ACC112 (cell line): ENCODE data around the gene SERPINH1.

ENCODE experiments used
- H2AFZ ChIP-seq: fragments of 200-600 bp; sonication (generic); one replicate; pipeline ENCODE4 v1.6.0; 2017; ENCODE audit warnings: antibody characterized with exemption, low read length; ENCODE audit not compliant: unreplicated experiment
- H3K27ac ChIP-seq: fragments of 200-600 bp; sonication (generic); 2 replicates; pipeline ENCODE4 v1.5.1; 2014; ENCODE audit warnings: low read depth, mild to moderate bottlenecking, antibody characterized with exemption, low read length, moderate library complexity
- H3K27me3 ChIP-seq: fragments of 200-600 bp; sonication (generic); 2 replicates; pipeline ENCODE4 v1.6.1; 2014; ENCODE audit warnings: mild to moderate bottlenecking, antibody characterized with exemption, low read length, moderate library complexity, mixed read lengths; ENCODE audit not compliant: insufficient read depth
- H3K36me3 ChIP-seq: fragments of 200-600 bp; sonication (generic); 2 replicates; pipeline ENCODE4 v1.6.1; 2016; ENCODE audit warnings: mild to moderate bottlenecking, antibody characterized with exemption, low read length, moderate library complexity, mixed read lengths; ENCODE audit not compliant: insufficient read depth
- H3K4me1 ChIP-seq: fragments of 200-600 bp; sonication (generic); one replicate; pipeline ENCODE4 v1.6.1; 2016; ENCODE audit warnings: low read length, mixed read lengths; ENCODE audit not compliant: insufficient read depth, unreplicated experiment, control insufficient read depth
- H3K4me3 ChIP-seq: fragments of 200-600 bp; sonication (generic); 2 replicates; pipeline ENCODE4 v1.5.1; 2014; ENCODE audit warnings: mild to moderate bottlenecking, low read depth, low read length
- H3K79me2 ChIP-seq: fragments of 200-600 bp; sonication (generic); one replicate; pipeline ENCODE4 v1.6.0; 2016; ENCODE audit warnings: low read length; ENCODE audit not compliant: control insufficient read depth, unreplicated experiment, insufficient read depth

Gene SERPINH1

GRCh38 chr11:75589933-75590332 lies 27.9 kb downstream of the SERPINH1 start:
- H2AFZ ChIP-seq: no peak overlapping the region
- no peaks in the 10 kb centered on the region for H3K79me2 ChIP-seq

DNA sequence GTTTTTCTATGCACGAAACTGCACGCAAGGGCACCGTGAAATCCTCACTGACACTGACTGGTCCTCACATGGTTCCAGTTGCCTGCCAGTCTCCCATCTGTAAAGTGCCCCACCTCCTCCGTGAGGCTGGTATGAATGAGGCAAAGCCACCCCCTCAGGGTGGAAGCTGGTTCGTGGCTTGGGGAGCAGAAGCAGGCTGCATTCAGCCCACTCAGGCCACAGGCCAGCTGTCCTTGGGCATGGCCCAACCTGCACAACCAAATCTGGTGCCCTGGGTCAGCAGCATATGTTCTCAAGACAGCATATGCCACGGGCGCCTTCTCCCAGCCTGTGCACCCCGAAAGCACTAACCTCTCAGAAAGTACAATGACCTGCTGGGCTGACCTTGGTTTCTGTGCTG lies 29.3 kb downstream of the SERPINH1 start:
- Histone ChIP-seq H3K4me3 (no peak overlapping the region), H3K79me2 (no peaks in the 10 kb centered on the region), H3K27me3 (no peaks in the 10 kb centered on the region), H3K4me1 (no peaks in the 10 kb centered on the region), H3K36me3 (no peaks in the 10 kb centered on the region), H2AFZ (no peak overlapping the region), H3K27ac (no peak overlapping the region)

More at GRCh38 chr11:75589933-75590332, 27.9 kb downstream of the SERPINH1 start:
- no peak overlapping the region for H3K4me3 ChIP-seq
- no peak overlapping the region for H3K27ac ChIP-seq
- H3K4me1 ChIP-seq: no peaks in the 10 kb centered on the region
- H3K36me3 ChIP-seq: no peaks in the 10 kb centered on the region
- H3K27me3 ChIP-seq: no peaks in the 10 kb centered on the region

DNA sequence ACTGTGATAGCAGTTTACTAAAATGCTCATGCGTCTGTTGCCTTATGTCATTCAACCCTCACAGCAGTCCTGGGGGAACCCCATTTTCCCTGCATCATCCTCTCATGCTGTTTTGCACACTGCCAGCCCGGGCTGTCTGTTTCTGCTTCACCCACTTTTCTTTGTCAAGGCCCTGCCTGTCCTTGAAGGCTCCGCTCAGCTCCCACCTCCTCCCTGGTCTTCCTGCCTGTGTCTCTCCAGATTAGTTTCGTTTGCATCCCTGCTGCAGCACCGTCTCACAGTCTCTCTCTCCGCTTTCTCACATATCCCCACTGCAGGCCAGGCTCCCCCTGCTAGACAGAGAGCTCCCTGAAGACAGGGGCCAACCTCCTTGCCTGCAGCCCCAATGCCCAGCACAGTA lies 29.9 kb downstream of the SERPINH1 start:
- H3K36me3 ChIP-seq: no peaks in the 10 kb centered on the region
- no peaks in the 10 kb centered on the region for H3K79me2 ChIP-seq
- H3K27ac ChIP-seq: no peak overlapping the region
- H3K4me3 ChIP-seq: no peak overlapping the region
- no peak overlapping the region for H2AFZ ChIP-seq
- no peaks in the 10 kb centered on the region for H3K4me1 ChIP-seq
- no peaks in the 10 kb centered on the region for H3K27me3 ChIP-seq

GRCh38 chr11:75592715-75593114 lies 30.7 kb downstream of the SERPINH1 start:
- H3K27me3 ChIP-seq: no peaks in the 10 kb centered on the region
- H3K4me1 ChIP-seq: no peaks in the 10 kb centered on the region
- H3K36me3 ChIP-seq: no peaks in the 10 kb centered on the region
- no peak overlapping the region for H2AFZ ChIP-seq
- no peak overlapping the region for H3K4me3 ChIP-seq
- no peak overlapping the region for H3K27ac ChIP-seq
- no peaks in the 10 kb centered on the region for H3K79me2 ChIP-seq

GRCh38 chr11:75593286-75593915 lies 31.3 kb downstream of the SERPINH1 start:
- H3K27ac ChIP-seq: no peak overlapping the region
- no peak overlapping the region for H3K4me3 ChIP-seq
- H3K36me3 ChIP-seq: no peaks in the 10 kb centered on the region
- H2AFZ ChIP-seq: no peak overlapping the region
- no peaks in the 10 kb centered on the region for H3K27me3 ChIP-seq
- no peaks in the 10 kb centered on the region for H3K79me2 ChIP-seq
- no peaks in the 10 kb centered on the region for H3K4me1 ChIP-seq

DNA sequence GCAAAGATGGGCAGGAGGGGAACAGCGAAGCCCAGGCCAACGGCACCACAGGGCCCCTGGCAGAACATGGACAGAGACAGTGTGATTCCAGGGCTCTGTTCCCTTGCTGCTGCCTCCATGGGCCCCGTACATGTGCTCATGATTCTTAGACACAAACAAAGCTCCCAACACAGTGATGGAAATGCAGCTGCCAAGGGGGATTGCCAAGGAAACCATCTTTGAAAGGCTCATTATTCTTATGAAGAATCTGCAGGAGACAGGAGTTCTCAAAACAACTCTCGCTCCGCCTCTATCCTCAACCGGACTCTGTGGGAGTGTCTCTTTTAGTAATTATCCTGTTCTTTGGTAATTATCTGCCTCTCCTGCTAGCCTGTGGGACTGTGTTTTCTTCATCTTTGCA lies 32.2 kb downstream of the SERPINH1 start:
- Histone ChIP-seq H3K27me3 (no peaks in the 10 kb centered on the region), H3K79me2 (no peaks in the 10 kb centered on the region), H2AFZ (no peak overlapping the region), H3K4me1 (no peaks in the 10 kb centered on the region), H3K36me3 (no peaks in the 10 kb centered on the region), H3K4me3 (no peak overlapping the region), H3K27ac (no peak overlapping the region)

GRCh38 chr11:75595429-75595828 lies 33.4 kb downstream of the SERPINH1 start:
- Histone ChIP-seq H3K36me3 (no peaks in the 10 kb centered on the region), H3K27ac (no peak overlapping the region), H3K4me3 (no peak overlapping the region), H2AFZ (no peak overlapping the region), H3K27me3 (no peaks in the 10 kb centered on the region), H3K79me2 (no peaks in the 10 kb centered on the region), H3K4me1 (no peaks in the 10 kb centered on the region)

- Histone ChIP-seq H3K79me2 (no peaks in the 10 kb centered on the region), H3K27me3 (no peaks in the 10 kb centered on the region), H3K4me3 (no peak overlapping the region), H3K27ac (no peak overlapping the region), H2AFZ (no peak overlapping the region), H3K4me1 (no peaks in the 10 kb centered on the region), H3K36me3 (no peaks in the 10 kb centered on the region)
Observed at GRCh38 chr11:75596914-75597313, 34.9 kb downstream of the SERPINH1 start.

GRCh38 chr11:75597636-75598035 lies 35.6 kb downstream of the SERPINH1 start:
- H3K4me3 ChIP-seq: no peak overlapping the region
- no peak overlapping the region for H2AFZ ChIP-seq
- peaks cover 3% of the 10 kb centered on the region for H3K4me1 ChIP-seq
- H3K27me3 ChIP-seq: no peaks in the 10 kb centered on the region
- no peak overlapping the region for H3K27ac ChIP-seq
- H3K36me3 ChIP-seq: no peaks in the 10 kb centered on the region
- H3K79me2 ChIP-seq: no peaks in the 10 kb centered on the region

DNA sequence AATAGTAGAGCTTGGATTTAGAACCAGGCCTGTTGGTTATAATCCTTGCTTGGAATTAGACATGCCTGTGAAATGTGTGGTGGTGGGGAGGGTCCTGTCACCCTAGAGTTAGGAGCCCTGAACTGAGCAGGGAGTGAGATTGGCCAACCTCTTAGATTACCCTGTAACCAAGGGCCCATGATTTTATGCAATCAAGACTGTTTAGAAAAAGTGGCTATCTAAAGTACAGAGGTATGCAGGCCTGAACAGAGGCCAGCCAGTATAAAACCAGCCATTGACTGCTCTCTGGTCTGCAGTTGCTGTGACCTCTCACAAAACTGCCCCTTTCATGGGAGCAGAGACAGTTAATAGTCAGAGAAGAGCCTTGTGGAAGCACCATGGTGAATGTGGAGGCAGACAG lies 36.2 kb downstream of the SERPINH1 start:
- Histone ChIP-seq H3K79me2 (no peaks in the 10 kb centered on the region), H3K36me3 (no peaks in the 10 kb centered on the region), H3K27me3 (no peaks in the 10 kb centered on the region), H2AFZ (no peak overlapping the region), H3K27ac (no peak overlapping the region), H3K4me3 (no peak overlapping the region), H3K4me1 (peaks cover 9% of the 10 kb centered on the region)

DNA sequence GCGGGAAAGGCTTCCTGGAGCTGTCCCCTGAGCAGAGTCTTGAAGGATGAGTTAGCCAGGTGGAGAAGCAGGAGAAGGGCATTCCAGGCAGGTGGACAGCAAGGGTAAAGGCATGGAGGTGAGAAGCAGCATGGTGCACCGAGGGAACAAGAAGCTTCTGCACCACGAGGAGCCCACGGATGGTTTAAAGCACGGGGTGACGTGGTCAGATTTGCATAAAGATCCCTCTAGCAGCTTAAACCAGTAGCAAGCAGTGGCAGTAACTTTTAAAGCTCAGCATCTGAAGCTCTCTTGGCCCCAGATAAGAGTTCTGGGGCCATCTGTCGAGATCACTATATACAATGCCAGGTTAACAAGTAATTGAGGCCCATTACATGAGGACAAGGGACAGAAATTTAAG lies 36.8 kb downstream of the SERPINH1 start:
- Histone ChIP-seq H3K79me2 (no peaks in the 10 kb centered on the region), H2AFZ (no peak overlapping the region), H3K27me3 (no peaks in the 10 kb centered on the region), H3K36me3 (no peaks in the 10 kb centered on the region), H3K4me1 (peaks cover 13% of the 10 kb centered on the region), H3K27ac (no peak overlapping the region), H3K4me3 (no peak overlapping the region)
